ENCODE results near the gene TBC1D8. TPM values are rescaled to one million over a fixed set of nuclear protein-coding genes. Genes with fewer than 3 reads are reported as not detected.

The TBC1D8 gene
- total RNA-seq, 1 experiment from 2014 or later = 48.1 TPM

- CTCF ChIA-PET = interaction anchor here (1.3 to 3.7 kb wide), 4 partner anchors 8 to 44 kb away, joined by 4 to 21 read pairs (median 8); no protein-coding TSS in a partner anchor
- no peaks in the 10 kb centered on the region for H3K4me1 Mint-ChIP-seq (ENCODE audit: insufficient read depth, unreplicated experiment)
- DNase-seq (ENCODE audit: unreplicated experiment) = no peak
- H3K27me3 Mint-ChIP-seq (ENCODE audit: insufficient read depth, unreplicated experiment) = no peaks in the 10 kb centered on the region
- TF ChIP-seq CTCF (IDR thresholded peaks at IDR 0.05; ENCODE audit: unreplicated experiment) = no peak
- no peak overlapping the region for H3K4me3 Mint-ChIP-seq (ENCODE audit: unreplicated experiment)
- H3K27ac Mint-ChIP-seq (ENCODE audit: low read depth, unreplicated experiment) = no peak overlapping the region
- POLR2A ChIA-PET = interaction anchor here (0.6 kb wide), 1 partner anchor 75 kb away, joined by 3 read pairs; no protein-coding TSS in a partner anchor
- BruUV-seq (replicated peaks) = no TSS peak
- H3K36me3 Mint-ChIP-seq (ENCODE audit: insufficient read depth, unreplicated experiment) = no peaks in the 10 kb centered on the region
- peaks cover 7% of the 10 kb centered on the region for H3K9me3 Mint-ChIP-seq (ENCODE audit: unreplicated experiment)
- intact Hi-C loops (cut with micrococcal nuclease) = no loop called here
Measured at GRCh38 chr2:101197215-101197745, 46.1 kb upstream of the TBC1D8 start.

- Mint-ChIP-seq H3K27ac (ENCODE audit: low read depth, unreplicated experiment) (no peak overlapping the region), H3K4me1 (ENCODE audit: insufficient read depth, unreplicated experiment) (peaks cover 2% of the 10 kb centered on the region), H3K9me3 (ENCODE audit: unreplicated experiment) (peaks cover 7% of the 10 kb centered on the region), H3K4me3 (ENCODE audit: unreplicated experiment) (no peak overlapping the region), H3K27me3 (ENCODE audit: insufficient read depth, unreplicated experiment) (no peaks in the 10 kb centered on the region), H3K36me3 (ENCODE audit: insufficient read depth, unreplicated experiment) (no peaks in the 10 kb centered on the region)
- intact Hi-C loops (cut with micrococcal nuclease) = no loop called here
- ChIA-PET POLR2A (interaction anchor here (0.6 to 1.3 kb wide), 5 partner anchors 9 to 188 kb away, joined by 3 to 4 read pairs (median 3); no protein-coding TSS in a partner anchor), CTCF (interaction anchor here (0.6 to 3.7 kb wide), 12 partner anchors 8 to 933 kb away, joined by 3 to 21 read pairs (median 4); no protein-coding TSS in a partner anchor)
- no peak for DNase-seq (ENCODE audit: unreplicated experiment)
- no peak for TF ChIP-seq CTCF (IDR thresholded peaks at IDR 0.05; ENCODE audit: unreplicated experiment)
- no TSS peak for BruUV-seq (replicated peaks)
Measured at GRCh38 chr2:101195871-101196661, 44.9 kb upstream of the TBC1D8 start.

GRCh38 chr2:101193033-101193626, 41.9 kb upstream of the TBC1D8 start:
- CTCF ChIA-PET = interaction anchor here (0.7 to 6.9 kb wide), 2 partner anchors 13 to 108 kb away, joined by 3 to 84 read pairs; no protein-coding TSS in a partner anchor
- peaks cover 5% of the 10 kb centered on the region for H3K4me1 Mint-ChIP-seq (ENCODE audit: insufficient read depth, unreplicated experiment)
- H3K4me3 Mint-ChIP-seq (ENCODE audit: unreplicated experiment) = no peak overlapping the region
- intact Hi-C loops (cut with micrococcal nuclease) = no loop called here
- POLR2A ChIA-PET = interaction anchor here (1.6 kb wide), 1 partner anchor 34 kb away, joined by 4 read pairs; no protein-coding TSS in a partner anchor
- H3K27me3 Mint-ChIP-seq (ENCODE audit: insufficient read depth, unreplicated experiment) = no peaks in the 10 kb centered on the region
- H3K36me3 Mint-ChIP-seq (ENCODE audit: insufficient read depth, unreplicated experiment) = no peaks in the 10 kb centered on the region
- H3K27ac Mint-ChIP-seq (ENCODE audit: low read depth, unreplicated experiment) = no peak overlapping the region
- BruUV-seq (replicated peaks) = no TSS peak
- no peaks in the 10 kb centered on the region for H3K9me3 Mint-ChIP-seq (ENCODE audit: unreplicated experiment)
- no peak for TF ChIP-seq CTCF (IDR thresholded peaks at IDR 0.05; ENCODE audit: unreplicated experiment)
- DNase-seq (ENCODE audit: unreplicated experiment) = no peak
